GM19351 (cell line): ENCODE data around the gene DELE1.
"Not testable (repeated sequence)": the region's sequence is repeated elsewhere in the genome, so short reads cannot be mapped to it uniquely, and the experiment has no call there.

Experiments
- ATAC-seq: cut with Tn5 transposase; IDR thresholded peaks from one replicate; pipeline ENCODE4 v1.9.1; 2021; ENCODE audit warnings: mild to moderate bottlenecking, moderate library complexity; ENCODE audit not compliant: unreplicated experiment

The DELE1 gene

GRCh38 chr5:141883892-141884318 lies 39.8 kb upstream of the DELE1 start:
- ATAC-seq, result no peak

GRCh38 chr5:141889282-141889871 lies 34.3 kb upstream of the DELE1 start:
- no peak for ATAC-seq

- not testable (repeated sequence) for ATAC-seq
Observed at GRCh38 chr5:141890429-141890828, 33.2 kb upstream of the DELE1 start.

GRCh38 chr5:141897425-141897824 lies 26.2 kb upstream of the DELE1 start:
- ATAC-seq, result no peak

- no peak for ATAC-seq
Observed at GRCh38 chr5:141898448-141899049, 25.1 kb upstream of the DELE1 start.

- no peak for ATAC-seq
Observed at GRCh38 chr5:141902015-141902814, 21.5 kb upstream of the DELE1 start.

GRCh38 chr5:141903261-141903660 lies 20.4 kb upstream of the DELE1 start:
- no peak for ATAC-seq

- no peak for ATAC-seq
Observed at GRCh38 chr5:141904551-141904950, 19.1 kb upstream of the DELE1 start.

- no peak for ATAC-seq
Observed at GRCh38 chr5:141906517-141906916, 17.2 kb upstream of the DELE1 start.

GRCh38 chr5:141906972-141907371 lies 16.7 kb upstream of the DELE1 start:
- no peak for ATAC-seq

- no peak for ATAC-seq
Observed at GRCh38 chr5:141908796-141909195, 14.9 kb upstream of the DELE1 start.

GRCh38 chr5:141909212-141909611 lies 14.5 kb upstream of the DELE1 start:
- ATAC-seq, result no peak

GRCh38 chr5:141910271-141910673 lies 13.4 kb upstream of the DELE1 start:
- ATAC-seq, result no peak

- no peak for ATAC-seq
Observed at GRCh38 chr5:141913560-141914198, 10.0 kb upstream of the DELE1 start.

- peak; percentile 83 for ATAC-seq
Observed at GRCh38 chr5:141914199-141914743, 9.4 kb upstream of the DELE1 start.

GRCh38 chr5:141914797-141915196 lies 8.9 kb upstream of the DELE1 start:
- no peak for ATAC-seq

- no peak for ATAC-seq
Observed at GRCh38 chr5:141915881-141916336, 7.8 kb upstream of the DELE1 start.

- peak; percentile 29 for ATAC-seq
Observed at GRCh38 chr5:141916522-141916921, 7.1 kb upstream of the DELE1 start.

GRCh38 chr5:141917760-141918159 lies 5.9 kb upstream of the DELE1 start:
- no peak for ATAC-seq

GRCh38 chr5:141919218-141920119 lies 4.2 kb upstream of the DELE1 start:
- no peak for ATAC-seq
